HepG2 (cell line): ENCODE data around the gene WFDC6. TPM values are rescaled to one million over a fixed set of nuclear protein-coding genes. Genes with fewer than 3 reads are reported as not detected.

Experiments
- ATAC-seq: fragments of 200-7000 bp; cut with Tn5 transposase; 3 replicates; pipeline ENCODE4 v1.9.1; 2020; ENCODE audit warnings: mild to moderate bottlenecking, moderate library complexity
- BruUV-seq: library from RNA; stranded (reverse); fragments of 400-500 nt; replicated peaks from 2 replicates; lab custom pipeline; 2021; lab: Mats Ljungman, UMichigan
- CTCF ChIA-PET: fragments of 300-600 bp; formaldehyde crosslinking; extraction: SDS; loops from one replicate; lab custom pipeline; 2021; ENCODE audit warnings: low total read pairs, inconsistent platforms, low intra/inter-chr PET ratio; lab: Yijun Ruan, JAX
- POLR2A ChIA-PET: fragments of 350-600 bp; sonication (Branson Sonifier 250); formaldehyde crosslinking; loops from one replicate; lab custom pipeline; 2020; ENCODE audit warnings: antibody characterized with exemption, inconsistent platforms; lab: Yijun Ruan, JAX
- DNase-seq: peaks from one replicate; pipeline ENCODE4 v3.0.0-alpha.2; 2015; ENCODE audit warnings: low spot score
- FAIRE-seq: peaks from 3 replicates; lab custom pipeline; 2011; peaks lifted over from hg19 to GRCh38; lab: Jason Lieb, UNC
- H2AFZ ChIP-seq: one replicate; pipeline ENCODE4 v1.6.1; 2011; ENCODE audit warnings: low read length, inconsistent platforms
- H3K27ac ChIP-seq: fragments of 300-600 bp; 3 replicates; pipeline ENCODE4 v1.8.0; 2011; ENCODE audit warnings: mixed run types, mild to moderate bottlenecking, mixed read lengths, low read length, inconsistent platforms; ENCODE audit not compliant: insufficient read depth; ENCODE audit errors: extremely low read length
- H3K27me3 ChIP-seq, 2 experiments: fragments of 200-600 bp in 1 of 2; 2 replicates in 1 of 2; 3 replicates in 1 of 2; pipeline versions ENCODE4 v1.6.0 to v1.8.0; 2011; ENCODE audit warnings: low read length in 2 of 2, mild to moderate bottlenecking in 2 of 2, moderate library complexity in 2 of 2, inconsistent platforms in 1 of 2; ENCODE audit not compliant: insufficient read depth in 2 of 2, control insufficient read depth in 1 of 2
- H3K36me3 ChIP-seq, 2 experiments: fragments of 200-600 bp in 1 of 2; replicated peaks in 1 of 2; 2 replicates in 1 of 2; 3 replicates in 1 of 2; pipeline versions ENCODE4 v1.5.1 to v1.8.0; 2011; ENCODE audit warnings: low read length in 2 of 2, inconsistent platforms in 1 of 2; ENCODE audit not compliant: insufficient read depth in 2 of 2, control insufficient read depth in 1 of 2
- H3K4me1 ChIP-seq: 2 replicates; pipeline ENCODE4 v1.5.1; 2012; ENCODE audit warnings: low read length, inconsistent platforms; ENCODE audit not compliant: insufficient read depth
- H3K4me2 ChIP-seq: 2 replicates; pipeline ENCODE4 v1.6.0; 2011; ENCODE audit warnings: low read depth, low read length, inconsistent platforms
- H3K4me3 ChIP-seq, 3 experiments: fragments of 200-600 bp in 1 of 3; sonication (generic), shearing (Covaris generic) in 1 of 3; replicated peaks in 1 of 3; 2 replicates each; pipeline ENCODE4 v1.5.1; 2011 to 2016; ENCODE audit warnings: low read length in 3 of 3, inconsistent platforms in 2 of 3, low read depth in 2 of 3, mild to moderate bottlenecking in 2 of 3, control low read depth in 1 of 3, mixed read lengths in 1 of 3; ENCODE audit not compliant: insufficient read depth in 1 of 3
- H3K79me2 ChIP-seq: one replicate; pipeline ENCODE4 v1.6.1; 2011; ENCODE audit warnings: low read length, inconsistent platforms; ENCODE audit not compliant: insufficient read depth
- H3K9ac ChIP-seq: 2 replicates; pipeline ENCODE4 v1.6.0; 2011; ENCODE audit warnings: mild to moderate bottlenecking, low read depth, low read length, inconsistent platforms; ENCODE audit not compliant: insufficient read depth
- H3K9me3 ChIP-seq: 2 replicates; pipeline ENCODE4 v1.5.1; 2012; ENCODE audit warnings: mild to moderate bottlenecking, low read length
- H4K20me1 ChIP-seq: 2 replicates; pipeline ENCODE4 v1.6.0; 2011; ENCODE audit warnings: inconsistent platforms, mild to moderate bottlenecking, low read length, moderate library complexity; ENCODE audit not compliant: insufficient read depth
- BCL3 ChIP-seq: sonication (generic); formaldehyde crosslinking; IDR thresholded peaks from 2 replicates; pipeline ENCODE4 v1.5.1; 2020; ENCODE audit warnings: mild to moderate bottlenecking, missing genetic modification reagents, moderate library complexity
- E2F5 ChIP-seq: sonication (generic); formaldehyde crosslinking; conservative IDR thresholded peaks from 2 replicates; pipeline ENCODE4 v1.4.0; 2020; ENCODE audit warnings: missing genetic modification reagents
- HMGXB3 ChIP-seq: sonication (generic); formaldehyde crosslinking; IDR thresholded peaks from 2 replicates; pipeline ENCODE4 v1.4.0; 2020; ENCODE audit warnings: missing genetic modification reagents, borderline replicate concordance
- MATR3 ChIP-seq: sonication (generic); formaldehyde crosslinking; IDR thresholded peaks from 2 replicates; pipeline ENCODE4 v1.4.0; 2020; ENCODE audit warnings: missing genetic modification reagents
- ZBTB8A ChIP-seq: sonication (generic); formaldehyde crosslinking; IDR thresholded peaks from 2 replicates; pipeline ENCODE4 v1.4.0; 2020; ENCODE audit warnings: mild to moderate bottlenecking, low read depth, missing genetic modification reagents, borderline replicate concordance
- ZNF234 ChIP-seq: sonication (generic); formaldehyde crosslinking; conservative IDR thresholded peaks from 2 replicates; pipeline ENCODE4 v1.5.1; 2020; ENCODE audit warnings: mild to moderate bottlenecking, missing genetic modification reagents
- ZNF33B ChIP-seq: sonication (generic); formaldehyde crosslinking; IDR thresholded peaks from 2 replicates; pipeline ENCODE4 v1.5.1; 2020; ENCODE audit warnings: mild to moderate bottlenecking, missing genetic modification reagents
- ZNF503 ChIP-seq: sonication (generic); formaldehyde crosslinking; IDR thresholded peaks from 2 replicates; pipeline ENCODE4 v1.4.0; 2020; ENCODE audit warnings: missing genetic modification reagents
- ZNF558 ChIP-seq: sonication (generic); formaldehyde crosslinking; IDR thresholded peaks from 2 replicates; pipeline ENCODE4 v1.9.0; 2022; ENCODE audit warnings: mild to moderate bottlenecking, missing genetic modification reagents, borderline replicate concordance
- WGBS: methylation state at CpG from one replicate; pipeline ENCODE4 v1.1.6; 2017; ENCODE audit warnings: low lambda C conversion rate; 5-methylcytosine and 5-hydroxymethylcytosine counted together
- in situ Hi-C: cut with HindIII; loops from 2 replicates; pipeline ENCODE4 v1.10.0; 2017; ENCODE audit warnings: low pct_unique_long_range_greater_than_20kb; ENCODE audit not compliant: extremely low pct_ligation_motif_present
- intact Hi-C: fragments of 100-400 bp; cut with micrococcal nuclease; formaldehyde crosslinking; loops from one replicate; pipeline ENCODE4 v1.10.0; 2022; ENCODE audit not compliant: unreplicated experiment
- polyA plus RNA-seq, 8 experiments: library from polyadenylated mRNA; depleted of rRNA in 3 of 8; stranded (reverse) in 7 of 8; unstranded in 1 of 8; fragments of >200 nt; fragmentation: Illumina TruSeq in 4 of 8; extraction: Trizol in 4 of 8; gene quantifications; 2 replicates each; pipeline versions ENCODE4 v1.2.1 to v1.2.3, GENCODE V29; 2011 to 2016; ENCODE audit warnings: low read depth in 4 of 8, missing spikeins in 1 of 8, mixed read lengths in 1 of 8; ENCODE audit not compliant: insufficient read depth in 1 of 8
- total RNA-seq, 5 experiments: library from RNA; depleted of rRNA; stranded (reverse); fragments of >200 nt; fragmentation: Illumina TruSeq; extraction: Trizol; gene quantifications; 2 replicates each; pipeline ENCODE4 v1.2.3, GENCODE V29; 2016; ENCODE audit warnings: low read depth in 1 of 5

The WFDC6 gene
- total and polyA plus RNA-seq, 2 of the 13 experiments (the other 11 are each of a cell fraction or from before 2014, with no cell fraction given): not detected

GRCh38 chr20:45497971-45498494 lies 41.2 kb downstream of the WFDC6 start:
- no TSS peak for BruUV-seq
- intact Hi-C loops: no loop called here
- no peak for TF ChIP-seq ZNF558
- TF ChIP-seq HMGXB3: no peak
- no peak for TF ChIP-seq ZNF503 (CRISPR knock-in tag)
- TF ChIP-seq BCL3 (CRISPR knock-in tag): no peak
- TF ChIP-seq ZBTB8A (CRISPR knock-in tag): no peak
- TF ChIP-seq E2F5: no peak
- TF ChIP-seq ZNF33B (CRISPR knock-in tag): no peak
- TF ChIP-seq MATR3: no peak
- no peak for TF ChIP-seq ZNF234

More at GRCh38 chr20:45497971-45498494, 41.2 kb downstream of the WFDC6 start:
- no peaks in the 10 kb centered on the region for H3K36me3 ChIP-seq
- ChIA-PET POLR2A (no interaction called here), CTCF (no interaction called here)
- no peaks in the 10 kb centered on the region for H4K20me1 ChIP-seq
- H3K9me3 ChIP-seq: no peaks in the 10 kb centered on the region
- H3K27me3 ChIP-seq: peaks cover 3 to 8% of the 10 kb centered on the region in 2 experiments; a peak in 4 of 5 replicates
- no peaks in the 10 kb centered on the region for H3K79me2 ChIP-seq
- ATAC-seq (no peak), DNase-seq (no peak), FAIRE-seq (no peak)
- H3K4me3 ChIP-seq: no peak overlapping the region
- in situ Hi-C loops: no loop called here
- H3K9ac ChIP-seq: no peak overlapping the region
- H2AFZ ChIP-seq: no peak overlapping the region
- H3K4me2 ChIP-seq: no peak overlapping the region
- H3K4me1 ChIP-seq: 0 out of 2 replicates have a peak, but pooled peaks cover 5% of the 10 kb centered on the region
- WGBS: 10% methylated on average over 3 of the region's 3 CpGs
- no peak overlapping the region for H3K27ac ChIP-seq
